HEK293 (cell line): ENCODE data around the gene SRR.

ENCODE experiments used
- CTCF ChIA-PET: fragments of 350-600 bp; formaldehyde crosslinking; extraction: SDS; loops from one replicate; lab custom pipeline; 2021; ENCODE audit warnings: antibody characterized with exemption; lab: Yijun Ruan, JAX
- POLR2A ChIA-PET: fragments of 300-600 bp; formaldehyde crosslinking; extraction: SDS; loops from one replicate; lab custom pipeline; 2020; ENCODE audit warnings: antibody characterized with exemption, inconsistent platforms; lab: Yijun Ruan, JAX
- H3K27ac ChIP-seq: fragments of 200-500 bp; sonication (Bioruptor generic); 2 replicates; pipeline ENCODE4 v1.5.1; 2014; ENCODE audit warnings: low read depth, low read length, control low read depth, inconsistent platforms; ENCODE audit errors: extremely low read depth
- H3K36me3 ChIP-seq, 2 experiments: fragments of 200-500 bp in 1 of 2; sonication (Bioruptor generic) in 1 of 2; 1 replicate in 1 of 2; 2 replicates in 1 of 2; pipeline ENCODE4 v1.5.1; 2014 to 2017; ENCODE audit warnings: inconsistent platforms in 2 of 2, low read length in 2 of 2; ENCODE audit not compliant: control insufficient read depth in 2 of 2, insufficient read depth in 1 of 2
- H3K4me1 ChIP-seq: fragments of 200-500 bp; sonication (Bioruptor generic); 2 replicates; pipeline ENCODE4 v1.5.1; 2014; ENCODE audit warnings: mild to moderate bottlenecking, low read length, inconsistent platforms; ENCODE audit not compliant: control insufficient read depth, insufficient read depth
- H3K4me3 ChIP-seq: 2 replicates; pipeline ENCODE4 v1.5.1; 2011; ENCODE audit warnings: low read depth, mild to moderate bottlenecking, control low read depth, low read length, moderate library complexity
- H3K9me3 ChIP-seq: fragments of 200-500 bp; sonication (Bioruptor generic); 2 replicates; pipeline ENCODE4 v1.5.1; 2014; ENCODE audit warnings: low read depth, low read length, inconsistent platforms; ENCODE audit not compliant: control insufficient read depth, insufficient read depth
- GLIS1 ChIP-seq: fragments of 450-650 bp; formaldehyde crosslinking; IDR thresholded peaks from 2 replicates; pipeline ENCODE4 v1.5.1; 2016; ENCODE audit warnings: missing biosample characterization, missing genetic modification characterization
- HOXA7 ChIP-seq: sonication (generic); formaldehyde crosslinking; IDR thresholded peaks from 2 replicates; pipeline ENCODE4 v1.8.1; 2022; ENCODE audit warnings: missing genetic modification reagents, borderline replicate concordance
- KLF10 ChIP-seq: fragments of 450-650 bp; IDR thresholded peaks from 2 replicates; pipeline ENCODE4 v1.5.1; 2018; ENCODE audit warnings: missing biosample characterization, mild to moderate bottlenecking, missing genetic modification characterization
- KLF7 ChIP-seq: fragments of 450-650 bp; formaldehyde crosslinking; IDR thresholded peaks from 2 replicates; pipeline ENCODE4 v1.5.1; 2016; ENCODE audit warnings: missing biosample characterization, missing genetic modification characterization, borderline replicate concordance
- KLF9 ChIP-seq: fragments of 450-650 bp; formaldehyde crosslinking; IDR thresholded peaks from 2 replicates; pipeline ENCODE4 v1.5.1; 2016; ENCODE audit warnings: missing biosample characterization, missing genetic modification characterization, low read depth
- MZF1 ChIP-seq: fragments of 450-650 bp; formaldehyde crosslinking; IDR thresholded peaks from 2 replicates; pipeline ENCODE4 v1.5.1; 2017; ENCODE audit warnings: missing biosample characterization, missing genetic modification characterization, borderline replicate concordance
- SCRT1 ChIP-seq: fragments of 450-650 bp; formaldehyde crosslinking; IDR thresholded peaks from 2 replicates; pipeline ENCODE4 v1.5.1; 2016; ENCODE audit warnings: missing biosample characterization, missing genetic modification characterization, borderline replicate concordance
- TRIM28 ChIP-seq: IDR thresholded peaks from 2 replicates; pipeline ENCODE4 v1.6.1; 2011; ENCODE audit warnings: low read length, control low read depth, borderline replicate concordance
- ZBTB20 ChIP-seq: fragments of 450-650 bp; formaldehyde crosslinking; IDR thresholded peaks from 2 replicates; pipeline ENCODE4 v1.5.1; 2016; ENCODE audit warnings: missing biosample characterization, missing genetic modification characterization
- ZBTB21 ChIP-seq: fragments of 450-650 bp; formaldehyde crosslinking; IDR thresholded peaks from 2 replicates; pipeline ENCODE4 v1.5.1; 2017; ENCODE audit warnings: missing biosample characterization, missing genetic modification characterization
- ZBTB8A ChIP-seq: fragments of 450-650 bp; formaldehyde crosslinking; IDR thresholded peaks from 2 replicates; pipeline ENCODE4 v1.5.1; 2016; ENCODE audit warnings: missing biosample characterization, missing genetic modification characterization
- ZNF10 ChIP-seq: fragments of 450-650 bp; formaldehyde crosslinking; IDR thresholded peaks from 2 replicates; pipeline ENCODE4 v1.5.1; 2017; ENCODE audit warnings: missing biosample characterization, missing genetic modification characterization
- ZNF146 ChIP-seq: fragments of 450-650 bp; formaldehyde crosslinking; IDR thresholded peaks from 2 replicates; pipeline ENCODE4 v1.5.1; 2016; ENCODE audit warnings: missing biosample characterization, missing genetic modification characterization
- ZNF16 ChIP-seq: fragments of 450-650 bp; formaldehyde crosslinking; IDR thresholded peaks from 2 replicates; pipeline ENCODE4 v1.5.1; 2016; ENCODE audit warnings: low read depth, missing biosample characterization, missing genetic modification characterization
- ZNF292 ChIP-seq: fragments of 450-650 bp; formaldehyde crosslinking; IDR thresholded peaks from 2 replicates; pipeline ENCODE4 v1.5.1; 2016; ENCODE audit warnings: low read depth, missing biosample characterization, missing genetic modification characterization, borderline replicate concordance
- ZNF350 ChIP-seq: fragments of 450-650 bp; formaldehyde crosslinking; IDR thresholded peaks from 2 replicates; pipeline ENCODE4 v1.5.0; 2017; ENCODE audit warnings: missing biosample characterization, mild to moderate bottlenecking, missing genetic modification characterization
- ZNF398 ChIP-seq: fragments of 450-650 bp; formaldehyde crosslinking; IDR thresholded peaks from 2 replicates; pipeline ENCODE4 v1.5.1; 2017; ENCODE audit warnings: missing biosample characterization, missing genetic modification characterization
- ZNF585B ChIP-seq: fragments of 450-650 bp; formaldehyde crosslinking; IDR thresholded peaks from 2 replicates; pipeline ENCODE4 v1.5.1; 2016; ENCODE audit warnings: missing biosample characterization, missing genetic modification characterization
- ZNF701 ChIP-seq: fragments of 450-650 bp; formaldehyde crosslinking; IDR thresholded peaks from 2 replicates; pipeline ENCODE4 v1.5.1; 2016; ENCODE audit warnings: missing biosample characterization, missing genetic modification characterization
- ZNF747 ChIP-seq: fragments of 450-650 bp; formaldehyde crosslinking; IDR thresholded peaks from 2 replicates; pipeline ENCODE4 v1.5.1; 2016; ENCODE audit warnings: missing biosample characterization, missing genetic modification characterization
- ZNF792 ChIP-seq: fragments of 450-650 bp; formaldehyde crosslinking; IDR thresholded peaks from 2 replicates; pipeline ENCODE4 v1.5.1; 2016; ENCODE audit warnings: missing biosample characterization, missing genetic modification characterization
- ZNF843 ChIP-seq: fragments of 450-650 bp; formaldehyde crosslinking; IDR thresholded peaks from 2 replicates; pipeline ENCODE4 v1.5.1; 2016; ENCODE audit warnings: missing biosample characterization, missing genetic modification characterization
- ZSCAN23 ChIP-seq: fragments of 450-650 bp; formaldehyde crosslinking; IDR thresholded peaks from 2 replicates; pipeline ENCODE4 v1.5.1; 2016; ENCODE audit warnings: missing biosample characterization, missing genetic modification characterization
- TF ChIP-seq, protein P1 (sequence below): fragments of 450-650 bp; formaldehyde crosslinking; IDR thresholded peaks from 2 replicates; pipeline ENCODE4 v1.5.1; 2016; ENCODE audit warnings: missing biosample characterization, missing genetic modification characterization
- TF ChIP-seq, protein P2 (sequence below): fragments of 450-650 bp; formaldehyde crosslinking; IDR thresholded peaks from 2 replicates; pipeline ENCODE4 v1.5.1; 2016; ENCODE audit warnings: missing biosample characterization, missing genetic modification characterization

SRR gene

DNA sequence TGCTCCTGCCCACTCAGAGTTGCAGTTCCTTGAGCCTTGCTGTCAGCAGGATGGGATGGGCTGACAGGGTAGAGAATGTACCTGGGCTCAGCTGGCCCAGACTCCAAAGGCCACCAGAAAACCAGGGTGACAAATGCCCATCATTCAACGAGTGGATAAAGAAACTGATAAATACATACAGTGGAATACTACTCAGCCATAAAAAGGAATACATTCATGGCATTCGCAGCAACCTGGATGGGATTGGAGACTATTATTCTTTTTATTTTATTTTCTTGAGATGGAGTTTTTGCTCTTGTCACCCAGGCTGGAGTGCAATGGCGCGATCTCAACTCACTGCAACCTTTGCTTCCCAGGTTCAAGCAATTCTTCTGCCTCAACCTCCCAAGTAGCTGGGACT lies 53.5 kb downstream of the SRR start:
- no peak overlapping the region for H3K4me3 ChIP-seq
- no peak overlapping the region for H3K27ac ChIP-seq
- H3K36me3 ChIP-seq = peaks cover 0 to 6% of the 10 kb centered on the region in 2 experiments; a peak in 1 of 3 replicates
- TF ChIP-seq ZNF701 = no peak
- TF ChIP-seq ZNF146 (tag by site-specific recombination) = peak; percentile 71
- TF ChIP-seq, all 188 proteins: peak for 1
- ChIA-PET CTCF (interaction anchor here (2.0 to 2.1 kb wide), 2 partner anchors 9 to 10 kb away, joined by 8 to 14 read pairs; no protein-coding TSS in a partner anchor), POLR2A (no interaction called here)
- no peaks in the 10 kb centered on the region for H3K9me3 ChIP-seq
- H3K4me1 ChIP-seq = peaks cover 9% of the 10 kb centered on the region

DNA sequence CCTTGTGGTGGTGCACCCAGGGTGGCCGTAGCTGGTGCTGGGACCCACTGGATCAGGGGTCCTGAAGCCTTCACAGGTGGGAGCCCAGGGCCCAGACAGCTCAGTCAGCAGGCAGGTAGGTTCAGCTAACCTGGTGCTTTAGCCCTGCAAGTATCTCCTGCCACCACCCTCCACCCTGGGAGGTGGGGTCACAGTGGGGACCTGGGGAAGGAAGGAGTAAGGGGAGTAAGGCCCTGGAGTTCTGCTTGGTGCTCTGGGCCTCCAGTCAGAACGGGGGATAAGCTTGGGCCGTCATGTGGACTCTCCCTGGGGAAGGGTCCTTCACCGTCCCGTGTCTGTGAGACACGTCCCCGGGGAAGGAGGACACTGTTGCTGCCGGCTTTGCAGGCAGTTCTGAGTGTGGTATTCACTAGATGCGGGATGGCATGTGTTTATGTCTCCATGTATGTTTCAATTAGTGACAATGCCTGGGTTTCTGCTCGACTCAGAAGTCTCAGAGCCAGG lies 54.2 kb downstream of the SRR start:
- Histone ChIP-seq H3K4me1 (peaks cover 9% of the 10 kb centered on the region), H3K27ac (no peak overlapping the region), H3K4me3 (no peak overlapping the region), H3K9me3 (no peaks in the 10 kb centered on the region), H3K36me3 (peaks cover 0 to 12% of the 10 kb centered on the region in 2 experiments; a peak in 1 of 3 replicates)
- TF ChIP-seq TRIM28 (no peak), ZNF792 (tag by site-specific recombination) (no peak), ZBTB8A (no peak), ZBTB20 (tag by site-specific recombination) (no peak), HOXA7 (CRISPR knock-in tag) (no peak), ZNF350 (no peak), KLF9 (tag by site-specific recombination) (no peak), ZNF585B (tag by site-specific recombination) (no peak), ZBTB21 (tag by site-specific recombination) (no peak), ZNF843 (tag by site-specific recombination) (no peak), ZNF292 (tag by site-specific recombination) (no peak)
- CTCF ChIA-PET = interaction anchor here (0.8 to 3.3 kb wide), 6 partner anchors 9 to 58 kb away, joined by 3 to 14 read pairs (median 8); no protein-coding TSS in a partner anchor
- POLR2A ChIA-PET = interaction anchor here (0.7 to 2.0 kb wide), 3 partner anchors 22 to 69 kb away, joined by 3 to 6 read pairs (median 5); partner anchors contain the start of genes SRR and TSR1

DNA sequence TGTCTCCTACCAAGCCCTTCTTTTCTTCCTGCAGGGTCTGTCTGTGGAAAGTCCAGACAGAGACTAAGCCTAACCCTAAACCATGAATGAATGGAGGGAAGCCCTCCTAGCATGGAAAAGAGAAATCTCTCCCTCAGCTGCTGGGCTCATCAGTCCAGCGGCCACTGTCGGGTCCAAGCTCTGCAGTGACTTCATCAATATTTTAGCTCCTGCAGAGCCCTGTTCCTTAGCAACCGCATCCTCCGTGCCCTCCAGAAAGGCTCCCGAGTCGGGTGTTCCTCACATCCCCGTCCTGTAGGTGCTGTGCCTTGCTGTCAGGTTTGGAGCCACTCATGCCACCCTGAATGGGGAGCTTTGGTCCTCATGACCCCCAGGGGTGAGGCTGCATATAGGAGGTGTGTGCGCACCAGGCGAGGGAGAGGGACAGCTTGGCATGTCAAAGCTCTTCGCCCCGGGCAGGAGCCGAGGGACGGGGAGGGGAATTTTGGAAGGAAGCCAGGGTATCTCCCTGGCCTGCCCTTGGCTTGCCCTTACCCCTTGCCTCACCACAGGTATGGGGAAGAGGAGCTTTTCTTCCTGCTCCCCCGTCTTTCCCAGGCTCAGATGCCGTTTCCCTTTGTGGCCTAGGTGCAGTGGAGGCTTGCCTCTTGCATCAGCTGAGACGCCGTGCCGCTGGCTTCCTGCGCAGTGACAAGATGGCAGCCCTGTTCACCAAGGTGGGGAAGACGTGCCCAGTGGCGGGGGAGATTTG lies 57.4 kb downstream of the SRR start:
- peaks cover 9% of the 10 kb centered on the region for H3K4me1 ChIP-seq
- peaks cover 0 to 40% of the 10 kb centered on the region in 2 experiments; a peak in 1 of 3 replicates for H3K36me3 ChIP-seq
- CTCF ChIA-PET = interaction anchor here (0.6 to 3.3 kb wide), 8 partner anchors 8 to 308 kb away, joined by 3 to 14 read pairs (median 6); partner anchors contain the start of gene TSR1
- H3K4me3 ChIP-seq = no peak overlapping the region
- POLR2A ChIA-PET = interaction anchor here (0.5 to 3.0 kb wide), 4 partner anchors 10 to 491 kb away, joined by 4 to 10 read pairs (median 8); partner anchors contain the start of gene TSR1
- H3K9me3 ChIP-seq = no peaks in the 10 kb centered on the region
- H3K27ac ChIP-seq = no peak overlapping the region
- no peak for TF ChIP-seq GLIS1
- TF ChIP-seq ZNF398 (tag by site-specific recombination) = no peak
- TF ChIP-seq KLF7 (tag by site-specific recombination) = no peak
- TF ChIP-seq MZF1 (tag by site-specific recombination) = no peak
- TF ChIP-seq ZNF792 (tag by site-specific recombination) = no peak
- TF ChIP-seq, protein P1, sequence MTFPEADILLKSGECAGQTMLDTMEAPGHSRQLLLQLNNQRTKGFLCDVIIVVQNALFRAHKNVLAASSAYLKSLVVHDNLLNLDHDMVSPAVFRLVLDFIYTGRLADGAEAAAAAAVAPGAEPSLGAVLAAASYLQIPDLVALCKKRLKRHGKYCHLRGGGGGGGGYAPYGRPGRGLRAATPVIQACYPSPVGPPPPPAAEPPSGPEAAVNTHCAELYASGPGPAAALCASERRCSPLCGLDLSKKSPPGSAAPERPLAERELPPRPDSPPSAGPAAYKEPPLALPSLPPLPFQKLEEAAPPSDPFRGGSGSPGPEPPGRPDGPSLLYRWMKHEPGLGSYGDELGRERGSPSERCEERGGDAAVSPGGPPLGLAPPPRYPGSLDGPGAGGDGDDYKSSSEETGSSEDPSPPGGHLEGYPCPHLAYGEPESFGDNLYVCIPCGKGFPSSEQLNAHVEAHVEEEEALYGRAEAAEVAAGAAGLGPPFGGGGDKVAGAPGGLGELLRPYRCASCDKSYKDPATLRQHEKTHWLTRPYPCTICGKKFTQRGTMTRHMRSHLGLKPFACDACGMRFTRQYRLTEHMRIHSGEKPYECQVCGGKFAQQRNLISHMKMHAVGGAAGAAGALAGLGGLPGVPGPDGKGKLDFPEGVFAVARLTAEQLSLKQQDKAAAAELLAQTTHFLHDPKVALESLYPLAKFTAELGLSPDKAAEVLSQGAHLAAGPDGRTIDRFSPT = no peak
- no peak for TF ChIP-seq ZNF16
- no peak for TF ChIP-seq ZSCAN23
- no peak for TF ChIP-seq ZNF10 (tag by site-specific recombination)
- TF ChIP-seq, protein P2, sequence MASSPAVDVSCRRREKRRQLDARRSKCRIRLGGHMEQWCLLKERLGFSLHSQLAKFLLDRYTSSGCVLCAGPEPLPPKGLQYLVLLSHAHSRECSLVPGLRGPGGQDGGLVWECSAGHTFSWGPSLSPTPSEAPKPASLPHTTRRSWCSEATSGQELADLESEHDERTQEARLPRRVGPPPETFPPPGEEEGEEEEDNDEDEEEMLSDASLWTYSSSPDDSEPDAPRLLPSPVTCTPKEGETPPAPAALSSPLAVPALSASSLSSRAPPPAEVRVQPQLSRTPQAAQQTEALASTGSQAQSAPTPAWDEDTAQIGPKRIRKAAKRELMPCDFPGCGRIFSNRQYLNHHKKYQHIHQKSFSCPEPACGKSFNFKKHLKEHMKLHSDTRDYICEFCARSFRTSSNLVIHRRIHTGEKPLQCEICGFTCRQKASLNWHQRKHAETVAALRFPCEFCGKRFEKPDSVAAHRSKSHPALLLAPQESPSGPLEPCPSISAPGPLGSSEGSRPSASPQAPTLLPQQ (tag by site-specific recombination) = no peak
- no peak for TF ChIP-seq ZNF747 (tag by site-specific recombination)
- TF ChIP-seq KLF10 (tag by site-specific recombination) = no peak
- no peak for TF ChIP-seq SCRT1 (tag by site-specific recombination)
